Activated CD4-positive, alpha-beta T cell treated with anti-CD3 and anti-CD28 coated beads, Interleukin-2, amount 10 ng/mL, durations not matched to agents 7 days and 5 days (primary cell): ENCODE measurements around the gene LY6G5B. TPM values are rescaled to one million over a fixed set of nuclear protein-coding genes. Genes with fewer than 3 reads are reported as not detected.

Experiments
- CTCF ChIA-PET: fragments of 350-600 bp; sonication (Branson Sonifier 250); formaldehyde crosslinking; loops from one replicate; lab custom pipeline; 2021; ENCODE audit warnings: antibody characterized with exemption; lab: Charles Lee
- POLR2A ChIA-PET: fragments of 350-600 bp; sonication (Branson Sonifier 250); formaldehyde crosslinking; loops from one replicate; lab custom pipeline; 2021; ENCODE audit warnings: antibody characterized with exemption; lab: Charles Lee
- DNase-seq: peaks from one replicate; pipeline ENCODE4 v3.0.0-alpha.2; 2020
- H3K27ac Mint-ChIP-seq: one replicate; pipeline ENCODE4 v1.8.0; 2021; ENCODE audit warnings: mild to moderate bottlenecking, moderate library complexity, mixed read lengths
- H3K27me3 Mint-ChIP-seq: one replicate; pipeline ENCODE4 v1.8.0; 2021; ENCODE audit warnings: mixed read lengths
- H3K36me3 Mint-ChIP-seq: one replicate; pipeline ENCODE4 v1.8.0; 2021; ENCODE audit warnings: low read depth, mixed read lengths
- H3K4me1 Mint-ChIP-seq: one replicate; pipeline ENCODE4 v1.8.0; 2021; ENCODE audit warnings: mixed read lengths
- H3K4me3 Mint-ChIP-seq: one replicate; pipeline ENCODE4 v1.8.0; 2021; ENCODE audit warnings: mild to moderate bottlenecking, moderate library complexity, mixed read lengths
- H3K9me3 Mint-ChIP-seq: one replicate; pipeline ENCODE4 v1.8.0; 2021; ENCODE audit warnings: mixed read lengths
- microRNA-seq: library from miRNA; unstranded; fragments of <30 nt; microRNA quantifications from one replicate; pipeline ENCODE4 v1.2.0, GENCODE V29; 2021; ENCODE audit warnings: borderline microRNAs expressed, borderline replicate concordance
- total RNA-seq, 2 experiments: library from RNA; stranded (reverse); gene quantifications; one replicate each; pipeline ENCODE4 v1.2.3, GENCODE V29; 2021

The LY6G5B gene
- total RNA-seq, 2 experiments from 2014 or later: 26.0 to 27.4 TPM

DNA sequence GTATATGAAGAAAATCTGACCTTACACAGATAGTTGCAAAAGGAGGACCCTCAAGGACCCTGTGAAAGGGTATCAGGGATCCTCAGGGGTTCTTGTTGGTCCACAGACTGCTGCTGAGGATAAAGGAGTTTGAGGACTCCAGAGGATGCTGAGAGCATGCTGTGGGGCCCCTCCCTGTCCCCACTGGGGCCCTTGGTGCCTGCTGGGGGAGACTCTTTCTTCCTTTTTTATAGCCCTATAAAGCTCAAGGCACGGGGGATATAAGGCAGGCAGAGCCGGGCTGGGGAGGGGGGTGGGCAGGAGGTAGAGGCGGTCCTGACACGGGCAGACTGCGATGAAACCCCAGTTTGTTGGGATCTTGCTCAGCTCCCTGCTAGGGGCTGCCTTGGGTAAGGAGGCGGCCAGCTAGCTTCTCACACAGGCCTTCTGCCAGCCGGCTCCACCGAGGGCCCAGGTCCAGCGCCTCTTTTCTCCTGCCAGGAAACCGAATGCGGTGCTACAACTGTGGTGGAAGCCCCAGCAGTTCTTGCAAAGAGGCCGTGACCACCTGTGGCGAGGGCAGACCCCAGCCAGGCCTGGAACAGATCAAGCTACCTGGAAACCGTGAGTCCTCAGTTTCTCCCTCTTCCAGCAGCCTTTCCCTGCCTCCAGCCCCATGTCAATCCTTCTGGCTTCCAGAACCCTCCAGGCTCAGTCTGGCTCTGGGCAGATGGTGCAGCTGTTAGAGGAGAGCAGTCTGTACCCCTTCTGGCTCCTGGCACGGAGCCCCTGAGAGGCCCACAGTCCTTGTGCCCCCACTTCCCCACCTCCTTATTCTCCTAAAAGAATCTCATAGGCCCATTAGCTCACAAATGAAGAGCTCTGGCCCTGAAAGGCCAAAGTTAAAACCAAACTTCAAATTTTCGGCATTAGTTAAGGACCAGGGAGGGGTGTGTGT lies 45.5 kb downstream of the LY6G5B start, which contains the start of gene LY6G6D:
TSS of gene LY6G6D (plus strand) at position 327 of the 937 bp plus-strand sequence. CDS start at position 335, 8 bp downstream.
- peaks cover 28% of the 10 kb centered on the region for H3K4me1 Mint-ChIP-seq
- H3K27me3 Mint-ChIP-seq: peaks cover 7% of the 10 kb centered on the region
- no peaks in the 10 kb centered on the region for H3K9me3 Mint-ChIP-seq
- DNase-seq: no peak
- no peak within 1 kb of the TSS for H3K4me3 Mint-ChIP-seq
- POLR2A ChIA-PET: no interaction called here
- CTCF ChIA-PET: interaction anchor here (0.9 to 2.6 kb wide), 7 partner anchors 7 to 223 kb away, joined by 3 to 13 read pairs (median 4); partner anchors contain the start of genes ABHD16A, LY6G6C and MPIG6B
- H3K36me3 Mint-ChIP-seq: no peaks in the 10 kb centered on the region
- no peak within 1 kb of the TSS for H3K27ac Mint-ChIP-seq

DNA sequence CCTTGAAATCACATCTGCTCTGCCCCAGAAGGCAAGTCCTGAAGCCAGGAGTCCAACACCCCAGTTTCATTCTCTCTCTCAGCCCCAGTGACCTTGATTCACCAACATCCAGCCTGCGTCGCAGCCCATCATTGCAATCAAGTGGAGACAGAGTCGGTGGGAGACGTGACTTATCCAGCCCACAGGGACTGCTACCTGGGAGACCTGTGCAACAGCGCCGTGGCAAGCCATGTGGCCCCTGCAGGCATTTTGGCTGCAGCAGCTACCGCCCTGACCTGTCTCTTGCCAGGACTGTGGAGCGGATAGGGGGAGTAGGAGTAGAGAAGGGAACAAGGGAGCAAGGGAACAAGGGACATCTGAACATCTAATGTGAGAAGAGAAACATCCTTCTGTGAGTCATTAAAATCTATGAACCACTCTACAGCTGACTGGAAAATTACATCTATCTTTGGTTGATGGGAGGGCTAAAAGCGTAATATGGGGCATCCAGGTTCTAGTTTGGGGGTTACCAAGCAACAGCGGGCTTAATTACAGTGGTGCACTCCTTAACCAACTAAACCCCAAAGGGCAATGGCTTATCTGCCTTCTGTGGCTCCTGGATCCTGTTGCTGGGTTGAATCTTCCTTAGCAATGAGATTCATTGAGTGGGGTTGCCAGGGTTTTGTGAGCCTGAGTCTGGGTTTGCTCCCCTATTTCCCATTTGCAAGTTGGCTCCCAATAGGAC lies 47.9 kb downstream of the LY6G5B start:
- Mint-ChIP-seq H3K4me3 (no peak overlapping the region), H3K27ac (no peak overlapping the region), H3K9me3 (no peaks in the 10 kb centered on the region), H3K27me3 (peaks cover 7% of the 10 kb centered on the region), H3K36me3 (no peaks in the 10 kb centered on the region), H3K4me1 (peaks cover 4% of the 10 kb centered on the region)
- CTCF ChIA-PET: no interaction called here
- no peak for DNase-seq
- POLR2A ChIA-PET: interaction anchor here (0.6 kb wide), 1 partner anchor 119 kb away, joined by 3 read pairs; no protein-coding TSS in a partner anchor

DNA sequence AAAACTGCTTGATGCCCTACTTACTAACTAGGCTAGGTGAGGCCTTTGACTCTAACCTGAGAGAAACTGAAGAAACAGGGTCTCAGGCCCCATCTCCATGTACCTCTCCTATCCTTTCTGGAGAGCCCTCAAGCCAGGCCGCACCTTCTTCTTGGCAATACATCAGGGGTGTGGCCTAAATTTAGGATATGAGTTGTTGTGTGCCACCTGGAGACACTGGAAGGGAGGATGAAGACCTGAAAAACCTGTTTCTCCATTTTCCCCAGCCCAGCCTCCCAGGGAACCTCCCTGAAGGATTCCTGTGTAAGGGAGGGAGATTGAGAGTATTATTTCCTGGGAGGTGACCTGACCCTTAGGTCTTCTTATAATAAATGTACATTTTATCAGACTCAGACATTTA lies 48.5 kb downstream of the LY6G5B start:
- POLR2A ChIA-PET: interaction anchor here (0.6 kb wide), 1 partner anchor 119 kb away, joined by 3 read pairs; no protein-coding TSS in a partner anchor
- CTCF ChIA-PET: interaction anchor here (1.5 kb wide), 1 partner anchor 12 kb away, joined by 4 read pairs; no protein-coding TSS in a partner anchor
- no peaks in the 10 kb centered on the region for H3K9me3 Mint-ChIP-seq
- no peak for DNase-seq
- H3K27ac Mint-ChIP-seq: no peak overlapping the region
- no peak overlapping the region for H3K4me3 Mint-ChIP-seq
- H3K36me3 Mint-ChIP-seq: no peaks in the 10 kb centered on the region
- H3K4me1 Mint-ChIP-seq: peaks cover 6% of the 10 kb centered on the region
- H3K27me3 Mint-ChIP-seq: peaks cover 4% of the 10 kb centered on the region

GRCh38 chr6:31719001-31719400 lies 49.2 kb downstream of the LY6G5B start:
- peaks cover 3% of the 10 kb centered on the region for H3K27me3 Mint-ChIP-seq
- DNase-seq: no peak
- POLR2A ChIA-PET: no interaction called here
- peak overlapping the region; percentile 61 for H3K27ac Mint-ChIP-seq
- no peaks in the 10 kb centered on the region for H3K36me3 Mint-ChIP-seq
- H3K4me1 Mint-ChIP-seq: peaks cover 8% of the 10 kb centered on the region
- H3K9me3 Mint-ChIP-seq: no peaks in the 10 kb centered on the region
- CTCF ChIA-PET: interaction anchor here (1.5 kb wide), 1 partner anchor 11 kb away, joined by 4 read pairs; no protein-coding TSS in a partner anchor
- no peak overlapping the region for H3K4me3 Mint-ChIP-seq

DNA sequence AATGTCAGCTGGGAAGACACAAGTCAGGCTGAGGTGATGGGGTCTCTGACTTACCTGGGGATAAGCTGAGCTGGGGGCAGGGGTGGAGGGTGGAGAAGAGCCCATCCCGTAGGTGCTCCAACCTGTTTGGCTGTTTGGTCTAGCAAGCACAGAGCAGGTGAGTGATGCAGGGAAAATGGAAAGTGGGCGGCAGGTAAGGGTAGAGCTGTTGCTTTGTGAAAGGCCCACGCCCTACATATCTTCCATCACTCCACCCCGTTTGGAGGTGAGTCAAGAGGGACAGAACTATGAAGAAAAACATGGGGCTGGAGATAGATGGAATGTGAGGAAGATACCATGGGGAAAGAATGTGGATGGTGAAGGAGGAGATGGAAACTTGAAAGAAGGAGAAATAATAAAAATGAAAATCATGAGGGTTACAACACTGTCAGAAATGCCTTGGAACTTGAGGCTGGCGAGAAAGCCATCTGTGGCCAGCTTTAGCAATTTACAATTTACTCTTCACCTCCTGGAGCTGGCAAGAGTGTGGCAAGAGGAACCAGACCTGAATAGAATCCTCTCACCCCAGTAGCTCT lies 50.5 kb downstream of the LY6G5B start:
- DNase-seq: no peak
- peaks cover 13% of the 10 kb centered on the region for H3K4me1 Mint-ChIP-seq
- H3K27ac Mint-ChIP-seq: no peak overlapping the region
- no peaks in the 10 kb centered on the region for H3K9me3 Mint-ChIP-seq
- CTCF ChIA-PET: interaction anchor here (0.5 to 1.1 kb wide), 3 partner anchors 9 to 75 kb away, joined by 3 to 4 read pairs (median 3); partner anchors contain the start of genes DDAH2 and MSH5
- H3K4me3 Mint-ChIP-seq: no peak overlapping the region
- POLR2A ChIA-PET: interaction anchor here (0.6 kb wide), 1 partner anchor 1186 kb away, joined by 3 read pairs; no protein-coding TSS in a partner anchor
- no peaks in the 10 kb centered on the region for H3K36me3 Mint-ChIP-seq
- H3K27me3 Mint-ChIP-seq: peaks cover 2% of the 10 kb centered on the region

- no peaks in the 10 kb centered on the region for H3K9me3 Mint-ChIP-seq
- H3K27me3 Mint-ChIP-seq: peaks cover 2% of the 10 kb centered on the region
- DNase-seq: no peak
- CTCF ChIA-PET: interaction anchor here (3.1 kb wide), 1 partner anchor 8 kb away, joined by 13 read pairs; no protein-coding TSS in a partner anchor
- POLR2A ChIA-PET: no interaction called here
- H3K4me3 Mint-ChIP-seq: no peak within 1 kb of the TSS
- H3K4me1 Mint-ChIP-seq: peaks cover 24% of the 10 kb centered on the region
- no peak within 1 kb of the TSS for H3K27ac Mint-ChIP-seq
- peaks cover 5% of the 10 kb centered on the region for H3K36me3 Mint-ChIP-seq
Observed at GRCh38 chr6:31721351-31722020, 51.7 kb downstream of the LY6G5B start, which contains the start of gene LY6G6C. Gene LY6G6C (minus strand): TSS chr6:31721746. CDS start chr6:31721679, 67 bp downstream.

- no peaks in the 10 kb centered on the region for H3K9me3 Mint-ChIP-seq
- H3K4me3 Mint-ChIP-seq: no peak overlapping the region
- H3K4me1 Mint-ChIP-seq: peaks cover 30% of the 10 kb centered on the region
- no peak for DNase-seq
- peaks cover 2% of the 10 kb centered on the region for H3K27me3 Mint-ChIP-seq
- POLR2A ChIA-PET: no interaction called here
- H3K36me3 Mint-ChIP-seq: peaks cover 10% of the 10 kb centered on the region
- H3K27ac Mint-ChIP-seq: no peak overlapping the region
- CTCF ChIA-PET: interaction anchor here (3.1 kb wide), 1 partner anchor 9 kb away, joined by 13 read pairs; no protein-coding TSS in a partner anchor
Observed at GRCh38 chr6:31722173-31722572, 52.4 kb downstream of the LY6G5B start.

Small RNA genes lying within 50 kb of the gene (microRNA-seq; reads per million reads assigned to microRNA genes)
- gene MIR4646 (not detected), gene MIR6832 (0.63 reads per million)

Other genes starting within 250 kb of the LY6G5B start
- gene MICB, start 171.8 kb upstream of the LY6G5B start, total RNA-seq: 10 to 100 TPM; 54.2 to 55.7 TPM
- not detected for gene MCCD1, start 141.0 kb upstream of the LY6G5B start, total RNA-seq
- gene DDX39B, start 128.0 kb upstream of the LY6G5B start, total RNA-seq: 100 to 1,000 TPM; 420 to 442 TPM
- 1 to 10 TPM; 3.6 to 3.7 TPM for gene ATP6V1G2, start 123.4 kb upstream of the LY6G5B start, total RNA-seq
- gene NFKBIL1, start 122.4 kb upstream of the LY6G5B start, total RNA-seq: 10 to 100 TPM; 15.8 to 16.0 TPM
- 10 to 100 TPM; 20.9 to 27.0 TPM for gene LTA, start 97.7 kb upstream of the LY6G5B start, total RNA-seq
- 10 to 100 TPM; 46.5 to 47.1 TPM for gene TNF, start 94.4 kb upstream of the LY6G5B start, total RNA-seq
- 100 to 1,000 TPM; 585 to 747 TPM for gene LTB, start 87.6 kb upstream of the LY6G5B start, total RNA-seq
- 10 to 100 TPM; 33.3 to 36.8 TPM for gene LST1, start 83.7 kb upstream of the LY6G5B start, total RNA-seq
- gene NCR3, start 77.0 kb upstream of the LY6G5B start, total RNA-seq: 10 to 100 TPM; 20.0 to 23.8 TPM
- gene AIF1, start 54.7 kb upstream of the LY6G5B start, total RNA-seq: 10 to 100 TPM; 48.0 to 54.2 TPM
- 100 to 1,000 TPM; 240 to 246 TPM for gene PRRC2A, start 49.3 kb upstream of the LY6G5B start, total RNA-seq
- gene BAG6, start 17.3 kb upstream of the LY6G5B start, total RNA-seq: 100 to 1,000 TPM; 268 to 286 TPM
- 1 to 10 TPM; 3.9 to 4.5 TPM for gene APOM, start 14.1 kb upstream of the LY6G5B start, total RNA-seq
- 10 to 100 TPM; 20.2 to 20.9 TPM for gene C6orf47, start 9.2 kb upstream of the LY6G5B start, total RNA-seq
- 10 to 100 TPM; 34.4 to 42.9 TPM for gene GPANK1, start 5.0 kb upstream of the LY6G5B start, total RNA-seq
- gene CSNK2B, start 3.9 kb upstream of the LY6G5B start, total RNA-seq: 100 to 1,000 TPM; 218 to 273 TPM
- 1 to 10 TPM; 1.7 to 2.1 TPM for gene LY6G5C, start 11.1 kb downstream of the LY6G5B start, total RNA-seq
- gene ABHD16A, start 33.3 kb downstream of the LY6G5B start, total RNA-seq: 10 to 100 TPM; 47.2 to 54.1 TPM
- not detected for gene LY6G6F, start 36.9 kb downstream of the LY6G5B start, total RNA-seq
- gene LY6G6D, start 45.4 kb downstream of the LY6G5B start, total RNA-seq: not detected
- gene LY6G6C, start 51.8 kb downstream of the LY6G5B start, total RNA-seq: not detected
- gene MPIG6B, start 53.4 kb downstream of the LY6G5B start, total RNA-seq: under 1 TPM; 0.15 to 0.19 TPM
- 10 to 100 TPM; 13.3 to 15.4 TPM for gene DDAH2, start 59.3 kb downstream of the LY6G5B start, total RNA-seq
- 100 to 1,000 TPM; 525 to 561 TPM for gene CLIC1, start 66.6 kb downstream of the LY6G5B start, total RNA-seq
- 10 to 100 TPM; 56.1 to 58.0 TPM for gene MSH5, start 70.0 kb downstream of the LY6G5B start, total RNA-seq
- gene SAPCD1, start 92.7 kb downstream of the LY6G5B start, total RNA-seq: 10 to 100 TPM in 1 of 2 experiments, 1 to 10 TPM in 1; 9.8 to 12.0 TPM
- 1 to 10 TPM; 5.2 to 5.4 TPM for gene VWA7, start 107.4 kb downstream of the LY6G5B start, total RNA-seq
- 100 to 1,000 TPM in 1 of 2 experiments, 10 to 100 TPM in 1; 85.0 to 100 TPM for gene VARS1, start 125.8 kb downstream of the LY6G5B start, total RNA-seq
- gene LSM2, start 137.0 kb downstream of the LY6G5B start, total RNA-seq: 100 to 1,000 TPM; 103 to 109 TPM
- 1 to 10 TPM; 3.3 to 3.5 TPM for gene HSPA1L, start 145.3 kb downstream of the LY6G5B start, total RNA-seq
- 10 to 100 TPM; 89.8 to 92.7 TPM for gene HSPA1A, start 145.6 kb downstream of the LY6G5B start, total RNA-seq
- gene HSPA1B, start 157.8 kb downstream of the LY6G5B start, total RNA-seq: 10 to 100 TPM; 44.0 to 47.2 TPM
- gene NEU1, start 192.8 kb downstream of the LY6G5B start, total RNA-seq: 10 to 100 TPM; 16.7 to 17.0 TPM
- under 1 TPM in 1 of 2 experiments, not detected in 1; 0.15 TPM for gene SLC44A4, start 209.0 kb downstream of the LY6G5B start, total RNA-seq
- gene EHMT2, start 227.7 kb downstream of the LY6G5B start, total RNA-seq: 10 to 100 TPM; 70.4 to 71.6 TPM
- 1 to 10 TPM; 1.3 to 1.8 TPM for gene ZBTB12, start 232.1 kb downstream of the LY6G5B start, total RNA-seq